Neutrophil (primary cell): ENCODE data around the gene DOCK8.

Source experiments
- H3K27ac ChIP-seq: fragments of 200-600 bp; sonication (generic); 2 replicates; pipeline ENCODE4 v1.5.1; 2016; ENCODE audit warnings: mild to moderate bottlenecking, moderate library complexity
- H3K27me3 ChIP-seq: fragments of 200-600 bp; sonication (generic); 2 replicates; pipeline ENCODE4 v1.6.0; 2016; ENCODE audit warnings: mild to moderate bottlenecking
- H3K36me3 ChIP-seq: fragments of 200-600 bp; sonication (generic); 2 replicates; pipeline ENCODE4 v1.5.1; 2017
- H3K4me1 ChIP-seq, 2 experiments: fragments of 200-600 bp in 1 of 2; sonication (generic) in 1 of 2; 1 replicate in 1 of 2; 2 replicates in 1 of 2; pipeline versions ENCODE4 v1.5.1 to v1.6.1; 2013 to 2016; ENCODE audit warnings: low read depth in 1 of 2, low read length in 1 of 2, mild to moderate bottlenecking in 1 of 2, moderate library complexity in 1 of 2; ENCODE audit not compliant: control insufficient read depth in 1 of 2, insufficient read depth in 1 of 2
- H3K4me3 ChIP-seq, 2 experiments: fragments of 200-600 bp in 1 of 2; sonication (generic) in 1 of 2; 1 replicate in 1 of 2; 2 replicates in 1 of 2; pipeline ENCODE4 v1.5.1; 2013 to 2016; ENCODE audit warnings: low read depth in 1 of 2, low read length in 1 of 2, mild to moderate bottlenecking in 1 of 2, moderate library complexity in 1 of 2
- H3K9me3 ChIP-seq: fragments of 200-600 bp; sonication (generic); 2 replicates; pipeline ENCODE4 v1.5.1; 2016
- CTCF ChIP-seq: fragments of 200-600 bp; sonication (generic); IDR thresholded peaks from 2 replicates; pipeline ENCODE4 v1.5.1; 2016; ENCODE audit warnings: antibody characterized with exemption

Gene DOCK8

DNA sequence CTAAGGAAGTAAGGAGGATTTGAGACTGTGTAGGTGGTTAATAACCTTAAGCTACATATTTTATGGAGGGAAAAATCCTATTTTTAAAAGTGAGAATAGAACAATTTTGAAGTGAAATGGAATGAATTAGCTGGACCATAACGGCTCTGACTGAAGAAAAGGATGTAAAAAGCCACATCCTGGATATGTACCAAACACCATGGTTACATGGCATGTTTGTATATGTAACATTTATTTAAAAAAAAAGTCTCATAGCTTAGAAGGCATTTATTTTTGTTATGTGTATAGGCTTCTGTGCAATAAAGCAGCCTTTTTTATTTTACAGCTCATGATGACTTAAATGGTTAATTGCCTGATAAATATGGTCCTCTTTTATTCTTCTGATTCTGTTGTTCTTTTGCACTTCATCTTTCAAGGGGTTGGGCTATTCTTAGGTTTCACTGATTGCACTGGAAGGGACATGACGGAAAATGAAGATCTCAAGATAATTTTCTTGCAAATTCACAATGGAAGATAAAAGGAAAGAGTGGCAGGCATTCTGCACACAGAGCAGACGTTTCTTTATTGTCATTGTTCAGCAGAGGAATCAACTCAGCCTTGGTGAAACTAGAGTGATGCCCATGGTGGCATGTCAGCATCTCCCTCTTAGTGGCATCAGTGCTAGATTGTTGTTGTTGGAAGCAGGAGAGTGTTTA lies 63.1 kb downstream of the DOCK8 start:
- peak overlapping the region; percentile 99 for H3K27ac ChIP-seq
- H3K4me1 ChIP-seq: peaks cover 71 to 82% of the 10 kb centered on the region in 2 experiments
- H3K4me3 ChIP-seq: no peak overlapping the region
- H3K9me3 ChIP-seq: no peaks in the 10 kb centered on the region
- peaks cover 60% of the 10 kb centered on the region for H3K36me3 ChIP-seq
- no peaks in the 10 kb centered on the region for H3K27me3 ChIP-seq
- no peak for TF ChIP-seq CTCF

- TF ChIP-seq CTCF: no peak
- Histone ChIP-seq H3K27ac (peak overlapping the region; percentile 99), H3K9me3 (no peaks in the 10 kb centered on the region), H3K4me3 (no peak overlapping the region), H3K4me1 (peaks cover 63 to 82% of the 10 kb centered on the region in 2 experiments), H3K27me3 (no peaks in the 10 kb centered on the region), H3K36me3 (peaks cover 69% of the 10 kb centered on the region)
These were observed 64.0 kb downstream of the DOCK8 start for GRCh38 chr9:278651-279050.

DNA sequence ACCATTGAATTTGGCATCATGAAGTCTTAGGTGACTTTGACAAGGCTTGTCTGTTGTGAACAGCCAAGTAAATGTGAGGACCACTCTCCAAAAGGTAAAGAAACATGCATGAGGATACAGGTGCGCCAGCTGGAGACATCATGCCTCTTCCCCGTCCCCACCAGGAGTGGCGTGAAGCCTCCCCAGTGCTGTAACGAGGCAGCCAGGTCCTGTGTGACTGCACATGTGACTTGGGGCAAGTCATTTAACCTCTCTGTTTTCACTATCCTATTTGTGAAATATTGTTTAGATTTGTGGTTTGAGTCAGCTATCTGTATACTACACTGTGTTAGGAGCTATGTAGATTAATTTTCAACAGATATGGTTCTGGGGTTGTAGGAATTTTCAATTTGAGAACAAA lies 65.0 kb downstream of the DOCK8 start:
- Histone ChIP-seq H3K27ac (peak overlapping the region; percentile 99), H3K4me3 (no peak overlapping the region), H3K9me3 (no peaks in the 10 kb centered on the region), H3K4me1 (peaks cover 52 to 73% of the 10 kb centered on the region in 2 experiments), H3K36me3 (peaks cover 78% of the 10 kb centered on the region), H3K27me3 (no peaks in the 10 kb centered on the region)
- no peak for TF ChIP-seq CTCF

- peaks cover 34 to 52% of the 10 kb centered on the region in 2 experiments for H3K4me1 ChIP-seq
- H3K27ac ChIP-seq: peak overlapping the region; percentile 99
These were observed 67.3 kb downstream of the DOCK8 start for GRCh38 chr9:281741-282645.

More at GRCh38 chr9:281741-282645, 67.3 kb downstream of the DOCK8 start:
- Histone ChIP-seq H3K36me3 (peaks cover 83% of the 10 kb centered on the region), H3K27me3 (no peaks in the 10 kb centered on the region), H3K4me3 (no peak overlapping the region), H3K9me3 (no peaks in the 10 kb centered on the region)
- TF ChIP-seq CTCF: no peak
